Endothelial cell (in vitro differentiated cells): ENCODE results near the gene IL23A. TPM values are rescaled to one million over a fixed set of nuclear protein-coding genes. Genes with fewer than 3 reads are reported as not detected.
"Not testable (repeated sequence)": the region's sequence is repeated elsewhere in the genome, so short reads cannot be mapped to it uniquely, and the experiment has no call there.

Experiments used
- DNase-seq: peaks from one replicate; pipeline ENCODE4 v3.0.0; 2021; ENCODE audit warnings: low spot score
- H3K27ac Mint-ChIP-seq: one replicate; pipeline ENCODE4 v1.8.0; 2021; ENCODE audit warnings: mixed read lengths, inconsistent platforms; ENCODE audit not compliant: unreplicated experiment
- H3K27me3 Mint-ChIP-seq: one replicate; pipeline ENCODE4 v1.8.0; 2021; ENCODE audit warnings: mild to moderate bottlenecking, moderate library complexity, mixed read lengths, inconsistent platforms; ENCODE audit not compliant: unreplicated experiment
- H3K36me3 Mint-ChIP-seq: one replicate; pipeline ENCODE4 v1.8.0; 2021; ENCODE audit warnings: mild to moderate bottlenecking, low read depth, mixed read lengths, inconsistent platforms; ENCODE audit not compliant: unreplicated experiment
- H3K4me1 Mint-ChIP-seq: one replicate; pipeline ENCODE4 v1.8.0; 2021; ENCODE audit warnings: mild to moderate bottlenecking, mixed read lengths, inconsistent platforms; ENCODE audit not compliant: unreplicated experiment
- H3K4me3 Mint-ChIP-seq: one replicate; pipeline ENCODE4 v1.8.0; 2021; ENCODE audit warnings: mild to moderate bottlenecking, mixed read lengths, inconsistent platforms; ENCODE audit not compliant: unreplicated experiment
- H3K9me3 Mint-ChIP-seq: one replicate; pipeline ENCODE4 v1.8.0; 2021; ENCODE audit warnings: mixed read lengths, inconsistent platforms; ENCODE audit not compliant: unreplicated experiment
- CTCF ChIP-seq: fragments of 200-600 bp; sonication (generic); IDR thresholded peaks from one replicate; pipeline ENCODE4 v1.5.0; 2021; ENCODE audit warnings: antibody characterized with exemption; ENCODE audit not compliant: unreplicated experiment
- total RNA-seq: library from RNA; stranded (reverse); fragmentation: NEBNext Ultra II Directional; extraction: Animal tissue kit (Norgen Biotek cat#: 25700); gene quantifications from one replicate; pipeline ENCODE4 v1.2.1, GENCODE V29; 2021; ENCODE audit not compliant: unreplicated experiment

The IL23A gene
- total RNA-seq, 1 donor from 2014 or later = 0.80 TPM

GRCh38 chr12:56333679-56334489, 4.8 kb upstream of the IL23A start, which contains the start of gene PAN2:
Gene PAN2 (minus strand): TSS chr12:56334000. CDS start chr12:56333094, 906 bp downstream.
- Mint-ChIP-seq H3K36me3 (no peaks in the 10 kb centered on the region), H3K4me1 (peaks cover 28% of the 10 kb centered on the region), H3K9me3 (no peaks in the 10 kb centered on the region), H3K27me3 (peaks cover 10% of the 10 kb centered on the region), H3K4me3 (peak within 1 kb of the TSS; percentile 93), H3K27ac (peak within 1 kb of the TSS; percentile 99)
- DNase-seq = peak; percentile 84
- peak; percentile 62 for TF ChIP-seq CTCF

- no peaks in the 10 kb centered on the region for H3K9me3 Mint-ChIP-seq
- no peaks in the 10 kb centered on the region for H3K36me3 Mint-ChIP-seq
- H3K27ac Mint-ChIP-seq = peak overlapping the region; percentile 99
- peaks cover 14% of the 10 kb centered on the region for H3K27me3 Mint-ChIP-seq
- peak overlapping the region; percentile 93 for H3K4me3 Mint-ChIP-seq
- DNase-seq = peak; percentile 9
- peaks cover 33% of the 10 kb centered on the region for H3K4me1 Mint-ChIP-seq
- no peak for TF ChIP-seq CTCF
Observed at GRCh38 chr12:56334490-56334793, 4.2 kb upstream of the IL23A start.

DNA sequence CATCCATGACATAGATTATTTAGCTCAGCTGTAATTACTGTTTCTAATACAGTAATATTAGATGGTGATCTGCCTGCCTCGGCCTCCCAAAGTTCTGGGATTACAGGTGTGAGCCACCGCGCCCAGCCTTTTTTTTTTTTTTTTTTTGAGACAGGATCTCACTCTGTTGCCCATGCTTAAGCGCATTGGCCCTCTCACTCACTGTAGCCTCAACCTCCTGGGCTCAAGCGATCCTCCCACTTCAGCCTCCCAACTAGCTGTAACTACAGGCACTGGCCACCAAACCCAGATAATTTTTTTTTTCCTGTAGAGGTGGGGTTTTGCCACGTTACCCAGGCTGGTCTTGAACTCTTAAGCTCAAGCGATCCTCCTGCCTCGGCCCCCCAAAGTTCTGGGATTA, 3.2 kb upstream of the IL23A start:
- H3K27me3 Mint-ChIP-seq = peaks cover 12% of the 10 kb centered on the region
- not testable (repeated sequence) for DNase-seq, H3K27ac Mint-ChIP-seq, H3K4me3 Mint-ChIP-seq, H3K9me3 Mint-ChIP-seq, H3K36me3 Mint-ChIP-seq
- peaks cover 34% of the 10 kb centered on the region for H3K4me1 Mint-ChIP-seq

DNA sequence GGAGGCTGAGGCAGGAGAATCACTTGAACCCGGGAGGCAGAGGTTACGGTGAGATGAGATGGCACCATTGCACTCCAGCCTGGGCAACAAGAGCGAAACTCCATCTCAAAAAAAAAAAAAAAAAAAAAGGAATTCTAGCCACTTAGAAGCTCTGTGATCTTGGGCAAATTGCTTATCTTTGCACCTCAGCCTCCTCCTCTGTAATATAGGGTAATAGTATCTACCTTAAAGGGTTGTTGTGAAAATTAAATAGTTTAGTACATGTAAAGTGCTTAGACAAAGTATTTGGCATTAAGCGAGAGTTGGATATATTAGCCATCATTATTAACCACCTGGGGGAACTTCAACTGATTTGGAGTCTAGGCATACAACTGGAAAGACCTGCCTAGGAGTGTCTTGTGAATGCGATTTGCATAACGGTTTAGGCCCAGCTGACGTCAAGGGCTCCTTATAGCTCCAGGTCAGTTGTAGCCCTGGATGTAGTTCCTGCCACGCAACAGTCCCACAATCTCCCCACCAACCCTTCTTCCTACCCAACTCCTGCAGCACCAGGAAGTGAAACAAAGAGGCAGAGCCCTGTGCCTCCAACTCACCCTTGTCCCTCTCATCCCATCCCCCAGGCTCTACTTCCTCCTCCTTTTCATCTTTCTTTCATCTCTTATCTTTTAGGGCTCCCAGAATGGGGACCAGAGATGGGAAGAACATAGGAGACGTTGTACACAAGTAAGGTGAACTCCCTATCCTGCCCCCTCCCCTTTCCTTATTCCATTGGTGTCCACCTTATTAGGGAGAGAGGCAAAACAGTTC, 2.1 kb upstream of the IL23A start:
- Mint-ChIP-seq H3K27ac (no peak overlapping the region), H3K36me3 (no peaks in the 10 kb centered on the region), H3K4me3 (no peak overlapping the region), H3K27me3 (peaks cover 12% of the 10 kb centered on the region), H3K9me3 (no peaks in the 10 kb centered on the region), H3K4me1 (peaks cover 34% of the 10 kb centered on the region)
- no peak for TF ChIP-seq CTCF
- DNase-seq = no peak

DNA sequence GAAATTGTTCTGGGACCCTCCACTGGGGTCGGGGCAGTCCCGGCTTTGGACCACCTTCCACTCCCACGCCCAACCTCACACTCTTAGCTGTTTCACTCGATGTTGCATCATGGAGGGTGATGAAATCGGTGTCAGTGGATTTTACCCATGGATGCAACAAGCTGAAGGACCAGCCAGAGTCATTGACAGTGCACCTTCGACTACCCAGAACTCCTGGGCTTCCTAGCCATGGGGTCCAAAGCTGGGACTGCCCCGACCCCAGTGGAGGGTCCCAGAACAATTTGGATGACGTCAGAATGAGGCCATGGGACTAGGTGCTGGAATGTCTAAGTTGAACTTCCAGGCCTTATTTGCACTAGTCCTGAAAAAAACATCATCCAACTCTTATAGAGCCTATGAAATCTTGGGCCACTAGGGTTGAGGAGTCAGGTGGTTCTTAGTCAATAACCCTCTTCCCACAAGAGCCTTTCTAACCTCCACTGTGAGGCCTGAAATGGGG, 882 bp upstream of the IL23A start:
- peaks cover 30% of the 10 kb centered on the region for H3K4me1 Mint-ChIP-seq
- no peak overlapping the region for H3K4me3 Mint-ChIP-seq
- DNase-seq = no peak
- H3K9me3 Mint-ChIP-seq = no peaks in the 10 kb centered on the region
- peaks cover 3% of the 10 kb centered on the region for H3K36me3 Mint-ChIP-seq
- H3K27me3 Mint-ChIP-seq = peaks cover 12% of the 10 kb centered on the region
- no peak for TF ChIP-seq CTCF
- H3K27ac Mint-ChIP-seq = no peak overlapping the region
